Trophoblast cell (in vitro differentiated cells and primary cell): Measurements from ENCODE around the gene GCN1.

Experiments
- DNase-seq, 2 donors: peaks; one replicate each; pipeline ENCODE4 v3.0.0-alpha.2; 2016
- H2AFZ ChIP-seq: 2 replicates; pipeline ENCODE4 v1.6.1; 2013; ENCODE audit warnings: low read length, moderate library complexity, mild to moderate bottlenecking; ENCODE audit not compliant: insufficient read depth, poor library complexity
- H2AK5ac ChIP-seq: 2 replicates; pipeline ENCODE4 v1.6.1; 2013; ENCODE audit warnings: mild to moderate bottlenecking, low read length
- H2BK120ac ChIP-seq: 2 replicates; pipeline ENCODE4 v1.6.1; 2013; ENCODE audit warnings: low read length, mild to moderate bottlenecking, moderate library complexity; ENCODE audit not compliant: insufficient read depth, poor library complexity
- H2BK12ac ChIP-seq: 2 replicates; pipeline ENCODE4 v1.6.1; 2013; ENCODE audit warnings: mild to moderate bottlenecking, low read length, moderate library complexity
- H2BK5ac ChIP-seq: 2 replicates; pipeline ENCODE4 v1.6.1; 2013; ENCODE audit warnings: low read length, low read depth, moderate library complexity, mild to moderate bottlenecking; ENCODE audit not compliant: poor library complexity
- H3K14ac ChIP-seq: 2 replicates; pipeline ENCODE4 v1.6.1; 2013; ENCODE audit warnings: mild to moderate bottlenecking, low read length
- H3K18ac ChIP-seq: 2 replicates; pipeline ENCODE4 v1.6.1; 2013; ENCODE audit warnings: mild to moderate bottlenecking, low read length
- H3K23ac ChIP-seq: 2 replicates; pipeline ENCODE4 v1.6.1; 2013; ENCODE audit warnings: low read length
- H3K27ac ChIP-seq: 2 replicates; pipeline ENCODE4 v1.5.1; 2013; ENCODE audit warnings: low read depth, mild to moderate bottlenecking, inconsistent platforms, low read length, moderate library complexity
- H3K27me3 ChIP-seq: 2 replicates; pipeline ENCODE4 v1.6.1; 2013; ENCODE audit warnings: inconsistent platforms, mild to moderate bottlenecking, low read length, moderate library complexity; ENCODE audit not compliant: insufficient read depth
- H3K36me3 ChIP-seq, 2 experiments: 1 replicate in 1 of 2; 2 replicates in 1 of 2; pipeline ENCODE4 v1.6.1; 2013; ENCODE audit warnings: low read length in 2 of 2, mild to moderate bottlenecking in 2 of 2, moderate library complexity in 1 of 2; ENCODE audit not compliant: insufficient read depth in 2 of 2, control insufficient read depth in 1 of 2
- H3K4ac ChIP-seq: 2 replicates; pipeline ENCODE4 v1.6.1; 2013; ENCODE audit warnings: low read depth, mild to moderate bottlenecking, low read length, moderate library complexity
- H3K4me1 ChIP-seq, 2 experiments: 1 replicate in 1 of 2; 2 replicates in 1 of 2; pipeline ENCODE4 v1.6.1; 2013; ENCODE audit warnings: low read length in 2 of 2, mild to moderate bottlenecking in 2 of 2, moderate library complexity in 1 of 2; ENCODE audit not compliant: insufficient read depth in 2 of 2, control insufficient read depth in 1 of 2
- H3K4me2 ChIP-seq: 2 replicates; pipeline ENCODE4 v1.6.1; 2013; ENCODE audit warnings: inconsistent platforms, mild to moderate bottlenecking, low read length, moderate library complexity
- H3K4me3 ChIP-seq: 2 replicates; pipeline ENCODE4 v1.5.1; 2013; ENCODE audit warnings: mild to moderate bottlenecking, low read depth, low read length, inconsistent platforms
- H3K79me1 ChIP-seq: one replicate; pipeline ENCODE4 v1.6.1; 2013; ENCODE audit warnings: low read length
- H3K79me2 ChIP-seq: 2 replicates; pipeline ENCODE4 v1.6.1; 2013; ENCODE audit warnings: low read length, mild to moderate bottlenecking; ENCODE audit not compliant: control insufficient read depth, insufficient read depth, poor library complexity
- H3K9ac ChIP-seq: 2 replicates; pipeline ENCODE4 v1.6.1; 2013; ENCODE audit warnings: mild to moderate bottlenecking, low read length
- H3K9me3 ChIP-seq: 2 replicates; pipeline ENCODE4 v1.6.1; 2013; ENCODE audit warnings: low read depth, mild to moderate bottlenecking, control low read depth, inconsistent platforms, low read length; ENCODE audit not compliant: insufficient read depth
- H4K12ac ChIP-seq: 2 replicates; pipeline ENCODE4 v1.6.1; 2013; ENCODE audit warnings: low read depth, mild to moderate bottlenecking, low read length, moderate library complexity
- H4K8ac ChIP-seq: 2 replicates; pipeline ENCODE4 v1.6.1; 2013; ENCODE audit warnings: low read depth, mild to moderate bottlenecking, low read length, moderate library complexity
- H4K91ac ChIP-seq: one replicate; pipeline ENCODE4 v1.6.1; 2013; ENCODE audit warnings: low read depth, mild to moderate bottlenecking, low read length, moderate library complexity
- whole genome bisulfite sequencing: extraction: QIAGEN DNeasy Blood & Tissue Kit; methylation state at CpG from one replicate; pipeline ENCODE4 v1.1.7; 2013; ENCODE audit warnings: missing lambda C conversion rate; ENCODE audit not compliant: insufficient read length, insufficient coverage; ENCODE audit errors: extremely low coverage; 5-methylcytosine and 5-hydroxymethylcytosine counted together

Gene GCN1

GRCh38 chr12:120229487-120230325 is 35.2 kb upstream of the GCN1 start:
- DNase-seq: peak; percentile 97 to 98
- Histone ChIP-seq H3K9me3 (no peaks in the 10 kb centered on the region), H2AFZ (peak overlapping the region; percentile 54), H3K14ac (peak overlapping the region; percentile 92), H4K91ac (peak overlapping the region; percentile 98), H2BK12ac (peak overlapping the region; percentile 88), H3K79me2 (peaks cover 36% of the 10 kb centered on the region), H3K27ac (peak overlapping the region; percentile 100), H3K36me3 (peaks cover 17 to 20% of the 10 kb centered on the region in 2 experiments), H2BK5ac (peak overlapping the region; percentile 99), H3K23ac (no peak overlapping the region), H4K12ac (peak overlapping the region; percentile 63), H3K4ac (peak overlapping the region; percentile 66), H3K9ac (peak overlapping the region; percentile 67), H2BK120ac (peak overlapping the region; percentile 99), H3K4me2 (peak overlapping the region; percentile 59), H3K4me1 (peaks cover 66 to 71% of the 10 kb centered on the region in 2 experiments), H2AK5ac (peak overlapping the region; percentile 87), H4K8ac (peak overlapping the region; percentile 89), H3K79me1 (peaks cover 53% of the 10 kb centered on the region), H3K18ac (peak overlapping the region; percentile 95), H3K27me3 (no peaks in the 10 kb centered on the region), H3K4me3 (no peak overlapping the region)
- WGBS: no CpG with 5 or more reads among the region's 12 CpGs

DNA sequence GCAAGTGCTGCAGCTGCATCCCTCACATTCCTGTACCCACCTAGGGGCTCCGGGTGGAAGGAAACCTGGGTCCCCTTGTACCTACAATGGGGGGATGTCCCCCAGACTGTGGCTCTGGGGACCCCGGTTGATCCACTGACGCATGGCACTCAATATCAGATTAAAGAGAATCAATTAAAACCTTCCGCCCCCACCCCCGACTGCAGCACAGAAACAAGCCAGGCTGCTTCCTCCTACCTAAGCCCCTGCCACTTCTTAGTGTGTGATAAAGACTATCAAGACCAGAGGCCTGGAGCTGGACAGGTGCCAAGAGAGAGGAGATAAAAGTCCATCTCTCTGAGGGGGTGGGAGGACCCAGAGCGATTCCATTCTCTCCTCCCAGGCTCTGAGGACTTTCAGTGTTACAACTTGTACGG is 34.6 kb upstream of the GCN1 start:
- Histone ChIP-seq H3K18ac (peak overlapping the region; percentile 67), H3K4me3 (no peak overlapping the region), H4K12ac (peak overlapping the region; percentile 10), H3K23ac (no peak overlapping the region), H3K79me1 (peaks cover 51% of the 10 kb centered on the region), H4K8ac (peak overlapping the region; percentile 75), H3K9ac (peak overlapping the region; percentile 6), H2BK120ac (peak overlapping the region; percentile 99), H3K79me2 (peaks cover 36% of the 10 kb centered on the region), H2BK12ac (peak overlapping the region; percentile 88), H2AFZ (no peak overlapping the region), H3K4ac (peak overlapping the region; percentile 66), H3K27me3 (no peaks in the 10 kb centered on the region), H2BK5ac (peak overlapping the region; percentile 99), H3K27ac (peak overlapping the region; percentile 100), H3K14ac (peak overlapping the region; percentile 92), H4K91ac (peak overlapping the region; percentile 98), H3K4me2 (peak overlapping the region; percentile 59), H3K4me1 (peaks cover 63 to 66% of the 10 kb centered on the region in 2 experiments), H3K9me3 (no peaks in the 10 kb centered on the region), H3K36me3 (peaks cover 21 to 26% of the 10 kb centered on the region in 2 experiments), H2AK5ac (peak overlapping the region; percentile 38)
- no CpG with 5 or more reads among the region's 7 CpGs for WGBS
- peak; percentile 95 to 98 for DNase-seq

DNA sequence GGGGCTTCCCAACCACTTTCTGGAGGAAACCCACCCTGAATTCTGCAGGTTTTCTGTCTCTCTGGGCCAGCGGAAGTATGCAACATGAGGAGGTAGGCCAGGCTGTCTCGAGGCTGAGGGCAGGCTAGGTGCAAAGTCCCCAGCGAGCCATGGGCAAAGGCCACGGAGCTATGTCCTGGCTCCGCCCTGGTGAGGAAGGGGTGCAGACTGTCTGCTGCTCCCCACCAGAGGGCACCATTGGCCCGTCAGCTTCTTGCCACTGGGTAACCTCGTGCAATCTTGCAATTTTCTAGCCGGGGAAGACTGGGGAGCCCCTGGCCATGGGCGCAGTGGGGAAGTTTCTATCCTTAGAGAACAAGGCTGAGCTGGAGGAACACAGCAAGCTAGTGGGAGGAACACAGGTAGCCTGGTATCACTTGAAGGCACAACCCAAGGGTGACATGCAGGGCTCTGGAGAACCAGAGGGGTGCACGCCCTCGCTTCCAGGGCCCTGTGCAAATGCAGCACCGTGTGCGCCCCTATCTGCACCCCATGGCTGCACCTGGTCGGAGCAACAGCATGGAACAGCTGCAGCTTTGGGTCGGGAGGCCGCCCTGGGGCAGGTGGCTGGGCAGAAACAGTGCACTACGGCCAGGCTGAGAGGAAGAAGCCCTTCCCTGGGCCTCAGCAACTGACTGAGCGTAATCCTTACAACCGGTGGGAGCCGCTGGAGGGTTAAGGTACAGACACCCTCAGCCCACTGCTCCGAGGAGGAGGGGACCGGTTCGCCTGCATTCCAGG is 34.0 kb upstream of the GCN1 start:
- Histone ChIP-seq H3K4me1 (peaks cover 57 to 60% of the 10 kb centered on the region in 2 experiments), H2AFZ (peak overlapping the region; percentile 60), H3K18ac (peak overlapping the region; percentile 94), H3K27ac (peak overlapping the region; percentile 100), H3K79me2 (peaks cover 33% of the 10 kb centered on the region), H3K79me1 (peaks cover 48% of the 10 kb centered on the region), H2BK12ac (peak overlapping the region; percentile 82), H3K9ac (no peak overlapping the region), H2BK120ac (peak overlapping the region; percentile 85), H3K4ac (peak overlapping the region; percentile 67), H3K23ac (no peak overlapping the region), H4K8ac (peak overlapping the region; percentile 69), H3K4me3 (no peak overlapping the region), H3K4me2 (peak overlapping the region; percentile 59), H2BK5ac (peak overlapping the region; percentile 99), H3K36me3 (peaks cover 27 to 32% of the 10 kb centered on the region in 2 experiments), H2AK5ac (peak overlapping the region; percentile 83), H4K12ac (peak overlapping the region; percentile 73), H3K14ac (peak overlapping the region; percentile 85), H3K9me3 (no peaks in the 10 kb centered on the region), H4K91ac (peak overlapping the region; percentile 91), H3K27me3 (no peaks in the 10 kb centered on the region)
- no CpG with 5 or more reads among the region's 23 CpGs for WGBS
- peak; percentile 95 for DNase-seq

DNA sequence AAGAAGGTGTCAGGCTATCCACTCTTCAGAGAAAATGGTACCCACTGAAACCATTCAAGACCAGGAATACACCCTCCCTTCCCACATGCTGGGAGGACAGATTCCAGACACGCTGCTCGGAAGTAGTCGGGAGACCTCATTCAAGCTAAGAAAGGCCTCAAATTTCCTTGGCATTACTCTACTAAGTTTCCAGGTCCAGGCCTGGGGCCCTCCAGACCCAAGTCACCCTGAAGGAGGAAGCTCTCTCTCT is 33.5 kb upstream of the GCN1 start:
- Histone ChIP-seq H3K27me3 (no peaks in the 10 kb centered on the region), H2BK12ac (peak overlapping the region; percentile 33), H2BK5ac (peak overlapping the region; percentile 75), H3K14ac (peak overlapping the region; percentile 36), H3K4me2 (peak overlapping the region; percentile 32), H3K4me1 (peaks cover 52 to 55% of the 10 kb centered on the region in 2 experiments), H3K23ac (no peak overlapping the region), H2BK120ac (no peak overlapping the region), H3K9me3 (no peaks in the 10 kb centered on the region), H2AK5ac (no peak overlapping the region), H3K27ac (peak overlapping the region; percentile 100), H3K9ac (no peak overlapping the region), H2AFZ (no peak overlapping the region), H3K79me1 (peaks cover 44% of the 10 kb centered on the region), H4K91ac (peak overlapping the region; percentile 20), H3K4me3 (no peak overlapping the region), H4K8ac (peak overlapping the region; percentile 19), H3K18ac (peak overlapping the region; percentile 56), H3K79me2 (peaks cover 29% of the 10 kb centered on the region), H4K12ac (no peak overlapping the region), H3K36me3 (peaks cover 30 to 35% of the 10 kb centered on the region in 2 experiments), H3K4ac (peak overlapping the region; percentile 56)
- WGBS: no CpG with 5 or more reads among the region's 3 CpGs
- no peak for DNase-seq
